GM23248 (cell line): ENCODE measurements around the gene PRPSAP1. TPM values are rescaled to one million over a fixed set of nuclear protein-coding genes. Genes with fewer than 3 reads are reported as not detected.

Experiments used
- DNase-seq: peaks from one replicate; pipeline ENCODE4 v3.0.0-alpha.2; 2015
- H2AFZ ChIP-seq: fragments of 200-600 bp; sonication (generic); 2 replicates; pipeline ENCODE4 v1.6.1; 2016; ENCODE audit warnings: antibody characterized with exemption
- H3F3A ChIP-seq: fragments of 200-600 bp; sonication (generic); 2 replicates; pipeline ENCODE4 v1.6.1; 2016; ENCODE audit warnings: mild to moderate bottlenecking, antibody characterized with exemption, mixed run types; ENCODE audit not compliant: insufficient read depth
- H3K27ac ChIP-seq: fragments of 200-600 bp; sonication (generic); 2 replicates; pipeline ENCODE4 v1.5.1; 2016; ENCODE audit warnings: mild to moderate bottlenecking
- H3K27me3 ChIP-seq: fragments of 200-600 bp; sonication (generic); replicated peaks from 2 replicates; pipeline ENCODE4 v1.6.1; 2016; ENCODE audit warnings: mild to moderate bottlenecking; ENCODE audit not compliant: insufficient read depth
- H3K36me3 ChIP-seq: fragments of 200-600 bp; sonication (generic); 2 replicates; pipeline ENCODE4 v1.6.1; 2016; ENCODE audit warnings: low read depth, mild to moderate bottlenecking
- H3K4me1 ChIP-seq: fragments of 200-600 bp; sonication (generic); 2 replicates; pipeline ENCODE4 v1.6.1; 2016; ENCODE audit warnings: mild to moderate bottlenecking; ENCODE audit not compliant: insufficient read depth
- H3K4me2 ChIP-seq: fragments of 200-600 bp; sonication (generic); one replicate; pipeline ENCODE4 v1.6.1; 2016; ENCODE audit warnings: mild to moderate bottlenecking; ENCODE audit not compliant: unreplicated experiment
- H3K4me3 ChIP-seq: fragments of 200-600 bp; sonication (generic); 2 replicates; pipeline ENCODE4 v1.5.1; 2016; ENCODE audit warnings: mild to moderate bottlenecking
- H3K79me2 ChIP-seq: fragments of 200-600 bp; sonication (generic); 2 replicates; pipeline ENCODE4 v1.6.1; 2016; ENCODE audit warnings: mild to moderate bottlenecking; ENCODE audit not compliant: insufficient read depth
- H3K9ac ChIP-seq: fragments of 200-600 bp; sonication (generic); 2 replicates; pipeline ENCODE4 v1.6.1; 2016; ENCODE audit warnings: mild to moderate bottlenecking
- H3K9me2 ChIP-seq: fragments of 200-600 bp; sonication (generic); 2 replicates; pipeline ENCODE4 v1.6.1; 2016; ENCODE audit warnings: mixed run types, mild to moderate bottlenecking, moderate library complexity; ENCODE audit not compliant: insufficient read depth
- H3K9me3 ChIP-seq: fragments of 200-600 bp; sonication (generic); one replicate; pipeline ENCODE4 v1.6.1; 2017; ENCODE audit warnings: low read depth
- H4K20me1 ChIP-seq: fragments of 200-600 bp; sonication (generic); 2 replicates; pipeline ENCODE4 v1.6.0; 2016; ENCODE audit not compliant: insufficient read depth
- EZH2 ChIP-seq: fragments of 200-600 bp; sonication (generic); IDR thresholded peaks from 2 replicates; pipeline ENCODE4 v1.6.1; 2018; ENCODE audit warnings: antibody characterized with exemption, mild to moderate bottlenecking; ENCODE audit not compliant: insufficient read depth, poor library complexity, severe bottlenecking
- EZH2phosphoT487 ChIP-seq: fragments of 200-600 bp; sonication (generic); IDR thresholded peaks from 2 replicates; pipeline ENCODE4 v1.6.1; 2018; ENCODE audit warnings: antibody characterized with exemption, moderate library complexity, mild to moderate bottlenecking, low read depth; ENCODE audit not compliant: insufficient read depth
- WGBS, 2 experiments: methylation state at CpG; one replicate each; pipeline ENCODE4 v1.1.6; 2015 to 2017; ENCODE audit warnings: low lambda C conversion rate in 2 of 2, low coverage in 1 of 2; ENCODE audit errors: missing lambda C conversion rate in 2 of 2; 5-methylcytosine and 5-hydroxymethylcytosine counted together
- in situ Hi-C: fragments of 300-500 bp; cut with MboI; formaldehyde crosslinking; loops from 2 replicates; pipeline ENCODE4 v1.15.0; 2020
- polyA plus RNA-seq: library from polyadenylated mRNA; unstranded; fragments of >200 nt; fragmentation: Nextera tagmentation; extraction: Ambion mirVana; gene quantifications from 2 replicates; pipeline ENCODE4 v1.2.1, GENCODE V29; 2016
- total RNA-seq: library from RNA; depleted of rRNA; stranded (reverse); fragments of >200 nt; shearing (Covaris generic); gene quantifications from 2 replicates; pipeline ENCODE4 v1.2.3, GENCODE V29; 2014

PRPSAP1 gene
- total and polyA plus RNA-seq, 2 experiments from 2014 or later: 53.2 to 56.5 TPM

DNA sequence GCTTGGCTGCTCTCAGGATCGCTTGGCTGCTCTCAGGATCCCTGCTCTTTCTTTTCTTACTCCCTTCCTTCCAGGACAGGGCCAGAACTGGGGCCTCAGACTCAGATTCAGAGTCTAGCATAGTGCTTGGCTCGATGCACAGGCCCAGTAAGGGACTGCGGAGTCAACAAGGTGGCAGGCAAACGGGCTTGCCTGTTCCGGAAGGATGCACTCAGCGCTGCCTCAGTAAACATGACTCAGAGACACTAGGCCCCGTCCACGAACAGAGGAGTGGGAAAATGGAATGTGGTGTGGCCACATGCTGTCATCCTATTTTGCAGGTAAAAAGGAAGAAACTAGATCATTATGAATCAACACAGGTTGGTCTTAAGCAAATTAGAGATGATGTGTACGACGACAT lies 40.5 kb upstream of the PRPSAP1 start:
- in situ Hi-C loops: no loop called here
- peaks cover 6% of the 10 kb centered on the region; the same call in 1 of the 2 replicates for H3K36me3 ChIP-seq
- H2AFZ ChIP-seq: no peak overlapping the region
- no peak overlapping the region for H3K4me2 ChIP-seq
- H3K4me1 ChIP-seq: no peaks in the 10 kb centered on the region
- no peaks in the 10 kb centered on the region for H3K27me3 ChIP-seq
- no peaks in the 10 kb centered on the region for H4K20me1 ChIP-seq
- 92 to 93% methylated on average over 10 of the region's 10 CpGs for WGBS, 2 experiments
- DNase-seq: no peak
- no peaks in the 10 kb centered on the region for H3K79me2 ChIP-seq
- no peaks in the 10 kb centered on the region for H3K9me2 ChIP-seq
- peaks cover 8% of the 10 kb centered on the region for H3F3A ChIP-seq
- no peaks in the 10 kb centered on the region for H3K9me3 ChIP-seq
- TF ChIP-seq EZH2 (no peak), EZH2phosphoT487 (no peak)
- H3K27ac ChIP-seq: no peak overlapping the region
- no peak overlapping the region for H3K9ac ChIP-seq
- H3K4me3 ChIP-seq: no peak overlapping the region

DNA sequence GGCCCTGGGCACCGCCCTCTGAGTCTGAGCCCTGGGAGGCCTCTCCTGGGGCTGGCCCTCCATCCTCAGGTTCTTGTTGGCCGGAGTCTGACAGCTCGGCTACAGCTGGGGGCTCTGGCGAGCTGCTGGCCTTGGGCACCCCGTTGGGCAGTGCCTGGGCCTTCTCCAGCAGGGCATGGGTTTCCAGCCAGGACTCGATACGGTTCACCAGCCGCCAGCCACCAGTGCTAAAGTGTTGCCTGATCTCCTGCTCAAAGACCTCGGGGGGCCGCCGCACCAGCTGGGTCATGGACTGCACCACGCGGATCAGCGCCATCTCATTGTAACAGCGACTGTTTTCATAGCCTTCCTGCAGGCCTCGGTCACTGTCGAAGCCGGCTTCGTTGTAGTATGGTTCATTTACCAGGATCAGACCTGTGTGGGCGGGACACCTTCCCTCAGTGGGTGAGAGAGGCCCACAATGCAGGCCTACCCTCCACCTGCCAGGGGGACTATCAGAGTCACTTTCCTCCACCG lies 37.5 kb upstream of the PRPSAP1 start:
- DNase-seq: no peak
- Histone ChIP-seq H3K9me2 (no peaks in the 10 kb centered on the region), H4K20me1 (no peaks in the 10 kb centered on the region), H3K36me3 (peaks cover 9% of the 10 kb centered on the region; the same call in 1 of the 2 replicates), H3K4me3 (no peak overlapping the region), H3K9me3 (no peaks in the 10 kb centered on the region), H3F3A (peaks cover 27% of the 10 kb centered on the region), H3K79me2 (peaks cover 22% of the 10 kb centered on the region), H3K27ac (no peak overlapping the region), H2AFZ (no peak overlapping the region), H3K4me2 (no peak overlapping the region), H3K9ac (no peak overlapping the region), H3K4me1 (peaks cover 9% of the 10 kb centered on the region), H3K27me3 (no peaks in the 10 kb centered on the region)
- TF ChIP-seq EZH2phosphoT487 (no peak), EZH2 (no peak)
- 93 to 94% methylated on average over 19 to 21 of the region's 21 CpGs for WGBS, 2 experiments
- in situ Hi-C loops: no loop called here

DNA sequence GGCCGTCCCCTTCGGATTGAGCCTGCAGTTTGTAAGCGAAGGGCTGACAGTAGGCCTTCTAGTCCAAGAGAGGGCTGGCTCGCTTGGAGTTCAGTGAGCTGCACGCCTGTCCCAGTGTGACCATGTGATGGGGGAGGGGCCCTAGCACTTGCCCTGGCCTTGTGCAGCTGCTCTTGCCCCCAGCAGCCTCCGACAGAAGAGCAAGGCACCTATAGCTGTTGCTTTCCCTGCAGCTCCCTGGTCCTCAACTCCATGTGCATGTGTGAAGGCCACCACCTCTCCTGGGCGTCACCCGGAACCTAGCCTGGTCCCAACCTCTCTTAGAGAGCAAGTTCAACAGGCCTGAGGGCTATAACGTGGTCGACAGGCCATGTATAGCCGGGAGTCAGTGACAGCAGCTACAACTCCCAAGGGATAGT lies 36.3 kb upstream of the PRPSAP1 start:
- H3K4me2 ChIP-seq: no peak overlapping the region
- DNase-seq: peak; percentile 35
- H3K36me3 ChIP-seq: peaks cover 9% of the 10 kb centered on the region; the same call in 1 of the 2 replicates
- H3K27me3 ChIP-seq: no peaks in the 10 kb centered on the region
- H3K9me2 ChIP-seq: no peaks in the 10 kb centered on the region
- H3K9ac ChIP-seq: no peak overlapping the region
- no peak for TF ChIP-seq EZH2
- TF ChIP-seq EZH2phosphoT487: no peak
- H3K79me2 ChIP-seq: peaks cover 34% of the 10 kb centered on the region
- no peak overlapping the region for H3K4me3 ChIP-seq
- in situ Hi-C loops: no loop called here
- no peaks in the 10 kb centered on the region for H4K20me1 ChIP-seq
- peak overlapping the region; percentile 7; the same call in 1 of the 2 replicates for H3K27ac ChIP-seq
- 70 to 76% methylated on average over 11 of the region's 11 CpGs for WGBS, 2 experiments
- no peak overlapping the region for H2AFZ ChIP-seq
- peaks cover 27% of the 10 kb centered on the region for H3F3A ChIP-seq
- no peaks in the 10 kb centered on the region for H3K9me3 ChIP-seq
- peaks cover 10% of the 10 kb centered on the region for H3K4me1 ChIP-seq

DNA sequence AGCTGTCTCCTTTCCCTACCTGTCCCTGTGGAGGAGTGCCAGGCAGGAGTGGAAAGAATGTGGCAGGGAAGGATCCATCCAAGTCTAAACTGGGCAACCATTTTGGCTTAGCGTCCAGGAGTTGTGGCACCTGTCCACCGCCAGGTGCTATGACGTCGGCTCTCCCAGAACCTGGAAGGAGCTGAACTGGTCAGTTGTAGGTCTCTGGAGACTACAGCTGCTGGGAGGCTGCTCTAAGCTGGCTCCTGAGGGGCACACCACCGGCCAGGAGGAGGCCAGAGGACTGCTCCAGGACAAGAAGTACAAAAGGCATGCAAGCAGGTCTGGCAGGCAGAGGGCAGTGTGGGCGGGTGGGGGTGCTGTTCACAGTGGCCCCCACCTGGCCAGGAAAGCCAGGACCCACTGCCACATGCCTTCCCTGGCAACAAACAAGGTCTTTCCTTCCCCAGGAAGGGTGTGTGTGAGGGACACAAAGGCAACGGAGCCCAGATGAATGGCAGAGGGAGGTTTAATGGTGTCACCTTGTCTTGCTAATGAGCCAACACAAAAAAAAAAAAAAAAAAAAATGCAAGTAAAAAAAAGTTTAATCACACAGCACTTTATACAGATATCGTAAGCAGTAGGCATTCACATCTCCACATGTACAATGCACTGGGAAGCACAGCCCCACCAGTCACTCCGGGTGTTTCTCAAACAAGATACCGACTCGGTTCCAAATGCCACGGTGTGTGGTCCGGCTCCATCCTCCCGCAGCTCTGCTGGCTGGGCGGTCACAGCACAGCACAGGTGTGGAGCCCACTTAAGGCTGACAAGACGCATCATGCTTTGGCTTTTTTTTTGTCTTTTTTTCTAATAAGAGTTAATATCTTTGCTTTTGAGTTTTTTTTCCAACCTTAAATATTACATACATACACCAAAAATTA lies 35.5 kb upstream of the PRPSAP1 start:
- Histone ChIP-seq H3K36me3 (peaks cover 9% of the 10 kb centered on the region; the same call in 1 of the 2 replicates), H3K4me2 (no peak overlapping the region), H3F3A (peaks cover 27% of the 10 kb centered on the region), H3K79me2 (peaks cover 37% of the 10 kb centered on the region), H3K9me2 (no peaks in the 10 kb centered on the region), H3K27me3 (no peaks in the 10 kb centered on the region), H3K4me3 (no peak overlapping the region), H3K27ac (peak overlapping the region; percentile 19), H3K4me1 (peaks cover 10% of the 10 kb centered on the region), H3K9ac (0 out of 2 replicates have a peak overlapping the region, but pooled peaks have one; percentile 24), H4K20me1 (no peaks in the 10 kb centered on the region), H3K9me3 (no peaks in the 10 kb centered on the region), H2AFZ (no peak overlapping the region)
- peak; percentile 48 for DNase-seq
- TF ChIP-seq EZH2 (no peak), EZH2phosphoT487 (no peak)
- in situ Hi-C loops: no loop called here
- WGBS, 2 experiments: 78 to 80% methylated on average over 16 of the region's 16 CpGs
